Cardiac fibroblast (primary cell): ENCODE data around the gene VEZT.
A peak's percentile ranks its signal among the peaks of the same experiment; 100 is the strongest.

Source experiments
- DNase-seq, 2 donors: peaks; one replicate each; pipeline versions ENCODE4 v3.0.0 to v3.0.0-alpha.2; 2010; ENCODE audit warnings: low read depth in 2 of 2
- H3K4me3 ChIP-seq, 2 donors: replicated peaks in 1 of 2; 1 replicate in 1 of 2; 2 replicates in 1 of 2; pipeline ENCODE4 v1.5.1; 2011; ENCODE audit warnings: low read depth in 2 of 2, low read length in 2 of 2, mild to moderate bottlenecking in 2 of 2, moderate library complexity in 1 of 2
- TF ChIP-seq, protein P1 (sequence below): IDR thresholded peaks from one replicate; pipeline ENCODE4 v1.5.1; 2011; ENCODE audit warnings: low read depth, mild to moderate bottlenecking, low read length, inconsistent platforms

The VEZT gene

DNA sequence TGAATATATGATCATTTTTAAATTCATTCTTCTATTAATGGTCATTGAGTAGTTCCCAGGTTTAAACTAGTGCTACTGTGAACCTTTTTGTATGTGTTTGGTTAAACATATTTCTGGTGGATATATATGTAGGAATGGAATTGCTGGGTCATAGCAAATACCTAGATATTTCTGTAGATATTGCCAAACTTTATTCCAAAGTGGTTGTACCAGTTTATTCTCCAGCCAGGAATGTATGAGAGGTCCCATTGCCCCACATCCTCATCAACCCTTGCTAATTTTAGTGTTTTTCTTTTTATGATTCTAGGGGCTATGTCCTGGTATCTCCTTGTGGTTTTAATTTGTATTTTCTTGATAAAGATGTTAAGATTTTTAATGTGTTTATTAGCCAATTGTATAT lies 3.1 kb downstream of the VEZT start:
- H3K4me3 ChIP-seq, result no peak overlapping the region
- TF ChIP-seq, protein P1, sequence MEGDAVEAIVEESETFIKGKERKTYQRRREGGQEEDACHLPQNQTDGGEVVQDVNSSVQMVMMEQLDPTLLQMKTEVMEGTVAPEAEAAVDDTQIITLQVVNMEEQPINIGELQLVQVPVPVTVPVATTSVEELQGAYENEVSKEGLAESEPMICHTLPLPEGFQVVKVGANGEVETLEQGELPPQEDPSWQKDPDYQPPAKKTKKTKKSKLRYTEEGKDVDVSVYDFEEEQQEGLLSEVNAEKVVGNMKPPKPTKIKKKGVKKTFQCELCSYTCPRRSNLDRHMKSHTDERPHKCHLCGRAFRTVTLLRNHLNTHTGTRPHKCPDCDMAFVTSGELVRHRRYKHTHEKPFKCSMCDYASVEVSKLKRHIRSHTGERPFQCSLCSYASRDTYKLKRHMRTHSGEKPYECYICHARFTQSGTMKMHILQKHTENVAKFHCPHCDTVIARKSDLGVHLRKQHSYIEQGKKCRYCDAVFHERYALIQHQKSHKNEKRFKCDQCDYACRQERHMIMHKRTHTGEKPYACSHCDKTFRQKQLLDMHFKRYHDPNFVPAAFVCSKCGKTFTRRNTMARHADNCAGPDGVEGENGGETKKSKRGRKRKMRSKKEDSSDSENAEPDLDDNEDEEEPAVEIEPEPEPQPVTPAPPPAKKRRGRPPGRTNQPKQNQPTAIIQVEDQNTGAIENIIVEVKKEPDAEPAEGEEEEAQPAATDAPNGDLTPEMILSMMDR, result no peak
- no peak for DNase-seq

DNA sequence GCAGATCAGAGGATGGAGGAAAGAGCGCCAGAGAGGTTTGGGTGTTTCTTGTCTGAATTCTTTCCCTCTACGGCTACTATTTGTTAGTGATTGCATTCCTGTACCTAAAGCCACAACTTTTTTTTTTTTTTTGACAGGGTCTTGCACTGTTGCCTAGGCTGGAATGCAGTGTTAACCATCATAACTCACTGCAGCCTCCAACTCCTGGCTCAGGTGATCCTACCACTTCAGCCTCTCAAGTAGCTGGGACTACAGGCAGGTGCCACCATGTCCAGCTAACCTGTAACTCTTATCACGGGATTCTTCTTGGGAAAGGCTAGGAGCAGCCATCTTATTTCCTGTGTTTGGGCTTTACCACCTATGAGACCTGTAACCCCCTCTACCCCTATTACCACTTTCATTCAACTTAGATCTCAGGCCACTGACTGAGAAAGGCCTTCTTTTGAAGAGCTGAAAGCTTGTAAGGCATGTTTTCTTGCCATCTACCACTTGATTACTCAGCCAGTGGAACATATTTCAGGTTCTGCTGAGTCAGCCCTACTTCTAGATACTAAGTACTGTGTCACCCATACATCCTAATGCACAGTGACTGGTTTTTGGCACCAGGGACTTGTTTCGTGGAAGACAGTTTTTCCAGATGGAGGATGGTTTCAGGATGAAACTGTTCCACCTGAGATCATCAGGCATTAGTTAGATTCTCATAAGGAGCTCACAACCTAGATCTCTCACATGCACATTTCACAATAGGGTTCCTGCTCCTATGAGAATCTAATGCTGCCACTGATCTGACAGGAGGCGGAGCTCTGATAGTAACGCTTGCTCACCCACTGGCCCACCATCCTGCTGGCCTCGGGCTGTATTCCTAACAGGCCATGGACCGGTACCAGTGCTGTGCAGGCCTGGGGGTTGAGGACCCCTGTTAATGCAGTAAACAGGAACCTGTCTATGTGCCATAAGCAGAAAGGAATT lies 6.9 kb downstream of the VEZT start:
- DNase-seq, result peak; percentile 61 to 76
- H3K4me3 ChIP-seq, result no peak overlapping the region
- TF ChIP-seq, protein P1, result no peak

DNA sequence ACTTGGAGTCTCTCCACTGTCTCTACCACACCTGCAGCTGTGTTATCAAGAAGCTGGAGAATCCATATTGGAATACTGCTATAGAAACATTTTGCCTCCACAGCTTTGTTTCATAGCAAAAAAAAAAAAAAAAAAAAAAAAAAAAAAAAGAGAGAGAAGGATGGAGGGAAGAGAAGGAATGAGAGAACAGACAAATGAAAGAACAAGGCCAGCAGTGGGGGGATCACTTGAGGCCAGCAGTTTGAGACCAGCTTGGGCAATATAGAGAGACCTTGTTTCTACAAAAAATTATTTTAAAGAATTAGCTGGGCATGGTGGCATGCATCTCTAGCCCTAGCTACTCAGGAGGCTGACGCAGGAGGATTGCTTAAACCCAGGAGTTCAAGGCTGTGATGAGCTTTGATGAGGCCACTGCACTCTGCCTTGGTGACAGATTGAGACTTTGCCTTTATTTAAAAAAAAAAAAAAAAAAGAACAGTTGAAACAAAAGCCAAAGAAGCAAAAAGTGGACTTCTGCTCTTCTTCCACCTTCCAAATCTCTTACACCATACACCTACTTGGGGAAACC lies 8.1 kb downstream of the VEZT start:
- TF ChIP-seq, protein P1, result no peak
- no peak for DNase-seq
- H3K4me3 ChIP-seq, result no peak overlapping the region

DNA sequence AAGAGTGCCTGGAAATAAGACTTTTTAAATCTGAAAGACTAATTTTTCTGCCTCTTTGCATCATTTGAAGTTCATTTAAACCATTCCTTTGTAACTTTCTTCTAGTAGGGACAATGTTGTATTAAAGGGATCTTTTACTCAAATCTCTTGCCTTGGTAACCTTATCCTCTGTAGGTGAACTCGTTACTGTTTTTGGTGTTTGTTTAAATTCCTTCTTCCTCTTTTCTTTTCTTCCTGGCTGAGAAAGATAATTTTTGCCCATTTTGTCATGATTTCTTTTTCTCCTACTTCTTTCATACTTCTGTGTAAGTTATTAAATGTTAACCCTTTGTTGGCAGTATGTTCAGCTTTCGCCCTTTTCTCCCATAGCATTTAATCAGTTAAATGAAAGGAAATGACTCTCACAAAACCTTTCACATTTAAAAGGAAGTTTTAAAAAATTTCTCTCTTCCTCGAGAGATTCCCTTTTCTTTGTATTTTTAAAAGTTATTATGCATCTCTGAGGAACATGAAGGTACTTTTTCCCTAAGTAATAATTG lies 10.3 kb downstream of the VEZT start:
- DNase-seq, result no peak
- TF ChIP-seq, protein P1, result no peak

DNA sequence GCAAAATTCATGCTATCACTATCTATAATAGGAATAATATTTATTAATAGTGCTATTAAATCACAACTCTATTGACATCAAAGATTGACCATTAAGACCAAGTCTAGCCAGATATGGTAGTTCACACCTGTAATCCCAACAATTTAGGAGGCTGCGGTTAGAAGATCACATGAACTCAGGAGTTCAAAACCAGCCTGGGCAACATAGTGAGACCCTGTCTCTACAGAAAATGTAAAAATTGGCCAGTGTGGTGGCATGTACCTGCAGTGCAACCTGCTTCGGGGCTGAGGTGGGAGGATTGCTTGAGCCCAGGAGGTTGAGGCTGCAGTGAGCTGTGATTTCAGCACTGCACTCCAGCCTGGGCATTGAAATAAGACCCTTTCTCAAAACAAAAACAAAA lies 11.0 kb downstream of the VEZT start:
- no peak overlapping the region for H3K4me3 ChIP-seq
- TF ChIP-seq, protein P1, result no peak
- no peak for DNase-seq

More for the DNA sequence above, 10.3 kb downstream of the VEZT start:
- no peak overlapping the region for H3K4me3 ChIP-seq

DNA sequence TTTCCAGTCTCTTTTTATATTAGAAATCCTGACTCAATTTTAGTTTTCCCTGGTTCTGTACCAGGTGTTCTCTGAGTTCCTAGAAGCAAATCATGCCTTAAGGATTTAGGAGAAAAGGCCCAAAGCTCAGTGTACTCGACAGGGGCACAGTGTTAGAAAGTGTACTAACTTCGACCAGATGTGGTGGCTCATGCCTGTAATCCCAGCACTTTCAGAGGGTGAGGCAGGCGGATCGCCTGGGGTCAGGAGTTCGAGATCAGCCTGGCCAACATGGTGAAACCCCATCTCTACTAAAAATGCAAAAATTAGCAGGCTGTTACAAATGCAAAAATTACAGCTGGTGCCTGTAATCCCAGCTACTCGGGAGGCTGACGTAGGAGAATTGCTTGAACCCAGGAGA lies 12.0 kb downstream of the VEZT start:
- TF ChIP-seq, protein P1, result no peak
- H3K4me3 ChIP-seq, result no peak overlapping the region
- DNase-seq, result no peak
